Heart left ventricle (tissue), 16 donors: Measurements from ENCODE around the gene GPR157. TPM values are rescaled to one million over a fixed set of nuclear protein-coding genes. Genes with fewer than 3 reads are reported as not detected.
"Not testable (repeated sequence)": the region's sequence is repeated elsewhere in the genome, so short reads cannot be mapped to it uniquely, and the experiment has no call there.

ENCODE experiments used
- ATAC-seq, 4 donors: fragments of 200-7000 bp; cut with Tn5 transposase; one replicate each; pipeline ENCODE4 v1.9.1; 2020 to 2022; ENCODE audit warnings: moderate library complexity in 4 of 4, mild to moderate bottlenecking in 3 of 4, moderate number of reproducible peaks in 1 of 4
- DNase-seq, 5 donors: peaks; one replicate each; pipeline ENCODE4 v3.0.0-alpha.2; 2020
- H3K27ac ChIP-seq, 12 donors: fragments of 200-600 bp; sonication (generic) in 4 of 12; one replicate each; pipeline versions ENCODE4 v1.5.0 to v1.8.0; 2016 to 2022; ENCODE audit warnings: mild to moderate bottlenecking in 2 of 12
- H3K27me3 ChIP-seq, 9 donors: fragments of 200-600 bp; sonication (generic) in 2 of 9; one replicate each; pipeline versions ENCODE4 v1.5.1 to v1.8.0; 2016 to 2022; ENCODE audit warnings: mild to moderate bottlenecking in 3 of 9
- H3K36me3 ChIP-seq, 9 donors: fragments of 200-600 bp; sonication (generic) in 2 of 9; one replicate each; pipeline versions ENCODE4 v1.5.0 to v1.8.0; 2018 to 2022; ENCODE audit warnings: mild to moderate bottlenecking in 2 of 9
- H3K4me1 ChIP-seq, 12 donors: fragments of 200-600 bp; sonication (generic) in 4 of 12; one replicate each; pipeline versions ENCODE4 v1.5.0 to v1.8.0; 2016 to 2022; ENCODE audit warnings: mild to moderate bottlenecking in 3 of 12
- H3K4me3 ChIP-seq, 12 donors: fragments of 200-600 bp; sonication (generic) in 4 of 12; one replicate each; pipeline versions ENCODE4 v1.5.0 to v1.8.0; 2017 to 2022; ENCODE audit warnings: mild to moderate bottlenecking in 9 of 12, moderate library complexity in 4 of 12
- H3K9me3 ChIP-seq, 12 donors: fragments of 200-600 bp; sonication (generic) in 4 of 12; one replicate each; pipeline versions ENCODE4 v1.5.0 to v1.8.0; 2016 to 2022; ENCODE audit warnings: mild to moderate bottlenecking in 1 of 12
- CTCF ChIP-seq, 12 donors: fragments of 200-600 bp; sonication (generic) in 4 of 12; IDR thresholded peaks; one replicate each; pipeline versions ENCODE4 v1.5.0 to v1.8.0; 2018 to 2022; ENCODE audit warnings: antibody characterized with exemption in 12 of 12, mild to moderate bottlenecking in 5 of 12
- POLR2A ChIP-seq, 2 donors: fragments of 450-650 bp; IDR thresholded peaks; one replicate each; pipeline ENCODE4 v1.6.1; 2017; ENCODE audit warnings: antibody characterized with exemption in 2 of 2, mild to moderate bottlenecking in 2 of 2, moderate library complexity in 2 of 2
- WGBS, 4 donors: extraction: QIAGEN DNeasy Blood & Tissue Kit in 2 of 4; methylation state at CpG; one replicate each; pipeline versions ENCODE4 v1.1.5 to v1.1.7; 2013 to 2018; 5-methylcytosine and 5-hydroxymethylcytosine counted together
- intact Hi-C, 10 donors: fragments of 100-400 bp; cut with DNase I; formaldehyde crosslinking; loops; one replicate each; pipeline versions ENCODE4 v1.11.1 to v1.14.2; 2022
- polyA plus RNA-seq, 2 donors: library from polyadenylated mRNA; stranded (reverse); fragments of 200-250 nt; gene quantifications; one replicate each; pipeline ENCODE4 v1.2.3, GENCODE V29; 2013
- total RNA-seq, 9 donors: library from RNA; depleted of rRNA in 2 of 9; stranded (reverse); fragments of >200 nt in 2 of 9; fragmentation: NEBNext Ultra II Directional in 3 of 9; extraction: Animal tissue kit (Norgen Biotek cat#: 25700) in 3 of 9; gene quantifications; one replicate each; pipeline versions ENCODE4 v1.1.0 to v1.2.4, GENCODE V29; 2016 to 2023
- donor health status: ischemic (EF 13 %, LVEDD 7.1; RV severe dilation, severe dysfunction).
- donor health status: healthy with polysubstance abuse.
- donor health status: DM: no; HTN: yes; CAD: no.
- donor health status: DM: no; HTN: no; CAD: no.
- donor health status: ischemic (EF 25% LVEDD 6.9; RV normal size, moderate dysfunction).
- donor health status: ischemic (EF 25% LVEDD 5.7; RV mildly dilated, moderate dysfunction).
- donor health status: healthy.
- donor health status: DM: yes; HTN: yes; CAD: no.
- donor health status: ischemic (EF 35%, LVEDD 5.7; RV mildly dilated, moderate dysfunction).
- donor health status: nonischemic (EF 11% LVEDD 7.7; RV severe dilation, severe dysfunction).
- donor health status: DM: yes; HTN: yes; CAD: no.
- donor health status: PGD.
- donor health status: ischemic (EF 29% LVEDD 5.4; RV normal size, mild dysfunction).
- donor health status: nonischemic (EF 23%, LVEDD 6.1; RV moderate dilation, normal function).

Gene GPR157
- total and polyA plus RNA-seq, 11 donors = 9.2 to 41.8 (median 29.7) TPM

- ATAC-seq (no peak), DNase-seq (peak in 1 of 5 donors; percentile 26)
- Histone ChIP-seq H3K9me3 (no peaks in the 10 kb centered on the region), H3K36me3 (no peaks in the 10 kb centered on the region), H3K27ac (no peak overlapping the region), H3K4me1 (peaks cover 0 to 30% (median 12%) of the 10 kb centered on the region in 12 donors), H3K27me3 (no peaks in the 10 kb centered on the region), H3K4me3 (no peak overlapping the region)
- intact Hi-C loops = loop anchor here in 1 of 10 donors (5.0 kb wide), 1 partner anchor 37 kb away; no protein-coding TSS in a partner anchor
- WGBS, 4 donors = 74 to 89% (median 86%) methylated on average over 7 to 17 of the region's 17 CpGs
- TF ChIP-seq CTCF (IDR thresholded peaks at IDR 0.05) = no peak
- no peak for TF ChIP-seq POLR2A (IDR thresholded peaks at IDR 0.05)
Measured at GRCh38 chr1:9145021-9145668, 16.2 kb upstream of the GPR157 start.

GRCh38 chr1:9144494-9144893 is 15.6 kb upstream of the GPR157 start:
- intact Hi-C loops = loop anchor here in 4 of 10 donors (5.0 kb wide), 2 partner anchors 38 to 53 kb away; no protein-coding TSS in a partner anchor
- H3K4me3 ChIP-seq, H3K27ac ChIP-seq, H3K9me3 ChIP-seq, ATAC-seq, H3K36me3 ChIP-seq, H3K27me3 ChIP-seq: not testable (repeated sequence)
- peak in 1 of 5 donors; percentile 2 for DNase-seq
- peaks cover 0 to 24% (median 6%) of the 10 kb centered on the region in 12 donors for H3K4me1 ChIP-seq
- WGBS, 4 donors = 95 to 96% (median 95%) methylated on average over 7 of the region's 7 CpGs

- DNase-seq (peak in 1 of 5 donors; percentile 38), ATAC-seq (peak in 2 of 4 donors; percentile 22 to 69)
- peak overlapping the region in 1 of 12 donors; percentile 70 for H3K27ac ChIP-seq
- 77 to 82% (median 78%) methylated on average over 7 of the region's 7 CpGs for WGBS, 4 donors
- TF ChIP-seq POLR2A (IDR thresholded peaks at IDR 0.05) (no peak), CTCF (IDR thresholded peaks at IDR 0.05) (no peak)
- no peaks in the 10 kb centered on the region for H3K36me3 ChIP-seq
- H3K4me3 ChIP-seq = no peak overlapping the region
- H3K27me3 ChIP-seq = no peaks in the 10 kb centered on the region
- intact Hi-C loops = loop anchor here in 7 of 10 donors (2.0 to 5.0 kb wide), 4 partner anchors 39 to 56 kb away; no protein-coding TSS in a partner anchor
- H3K9me3 ChIP-seq = no peaks in the 10 kb centered on the region
- H3K4me1 ChIP-seq = peaks cover 0 to 16% (median 0%) of the 10 kb centered on the region in 12 donors
Measured at GRCh38 chr1:9143250-9143649, 14.3 kb upstream of the GPR157 start.

GRCh38 chr1:9139930-9140329 is 11.0 kb upstream of the GPR157 start:
- DNase-seq = no peak
- TF ChIP-seq CTCF (IDR thresholded peaks at IDR 0.05) = no peak
- no peak for TF ChIP-seq POLR2A (IDR thresholded peaks at IDR 0.05)

More at GRCh38 chr1:9139930-9140329, 11.0 kb upstream of the GPR157 start:
- H3K27ac ChIP-seq = no peak overlapping the region
- H3K4me1 ChIP-seq = peaks cover 0 to 16% (median 0%) of the 10 kb centered on the region in 12 donors
- H3K9me3 ChIP-seq = no peaks in the 10 kb centered on the region
- H3K27me3 ChIP-seq = peaks cover 0 to 2% (median 0%) of the 10 kb centered on the region in 9 donors
- intact Hi-C loops = loop anchor here in 5 of 10 donors (2.0 to 5.0 kb wide), 3 partner anchors 42 to 59 kb away; no protein-coding TSS in a partner anchor
- no peak for ATAC-seq
- no peaks in the 10 kb centered on the region for H3K36me3 ChIP-seq
- 91 to 95% (median 92%) methylated on average over 2 of the region's 2 CpGs for WGBS, 4 donors
- H3K4me3 ChIP-seq = no peak overlapping the region
